ENCODE measurements around the gene IMMP2L. TPM values are rescaled to one million over a fixed set of nuclear protein-coding genes. Genes with fewer than 3 reads are reported as not detected.

IMMP2L gene
- total and polyA plus RNA-seq, 4 donors = 24.3 to 32.9 (median 26.8) TPM

GRCh38 chr7:110909117-110909516 is 653.2 kb downstream of the IMMP2L start:
- Histone ChIP-seq H3K27me3 (ENCODE audit: control insufficient read depth in 1 of 2, insufficient read depth in 2 of 2, low read length in 1 of 2) (no peaks in the 10 kb centered on the region), H3K9me3 (ENCODE audit: control insufficient read depth, low read length) (no peaks in the 10 kb centered on the region), H3K36me3 (ENCODE audit: control insufficient read depth in 1 of 2, insufficient read depth in 2 of 2, low read length in 1 of 2) (no peaks in the 10 kb centered on the region), H3K4me1 (ENCODE audit: control insufficient read depth in 1 of 2, insufficient read depth in 2 of 2, low read length in 2 of 2) (no peaks in the 10 kb centered on the region), H3K27ac (ENCODE audit: low read depth in 1 of 2, low read length in 2 of 2) (no peak overlapping the region), H3K4me3 (ENCODE audit: low read length in 2 of 2) (no peak overlapping the region)
- WGBS, 2 donors = 12 to 22% methylated on average over 3 of the region's 3 CpGs
- DNase-seq (no peak), ATAC-seq (ENCODE audit: low FRiP score) (no peak)
- intact Hi-C loops (cut with DNase I) = no loop called here

- no peak overlapping the region for H3K4me3 ChIP-seq (ENCODE audit: low read length in 2 of 2)
- ATAC-seq (ENCODE audit: low FRiP score) (no peak), DNase-seq (no peak)
- no peaks in the 10 kb centered on the region for H3K36me3 ChIP-seq (ENCODE audit: control insufficient read depth in 1 of 2, insufficient read depth in 2 of 2, low read length in 1 of 2)
- no peaks in the 10 kb centered on the region for H3K4me1 ChIP-seq (ENCODE audit: control insufficient read depth in 1 of 2, insufficient read depth in 2 of 2, low read length in 2 of 2)
- no peaks in the 10 kb centered on the region for H3K27me3 ChIP-seq (ENCODE audit: control insufficient read depth in 1 of 2, insufficient read depth in 2 of 2, low read length in 1 of 2)
- no peak overlapping the region for H3K27ac ChIP-seq (ENCODE audit: low read depth in 1 of 2, low read length in 2 of 2)
- 81 to 83% methylated on average over 4 of the region's 4 CpGs for WGBS, 2 donors
- intact Hi-C loops (cut with DNase I) = no loop called here
- H3K9me3 ChIP-seq (ENCODE audit: control insufficient read depth, low read length) = no peaks in the 10 kb centered on the region
Measured at GRCh38 chr7:110905773-110906566, 656.3 kb downstream of the IMMP2L start.

- intact Hi-C loops (cut with DNase I) = no loop called here
- no peak for ATAC-seq (ENCODE audit: low FRiP score)
- no peaks in the 10 kb centered on the region for H3K27me3 ChIP-seq (ENCODE audit: control insufficient read depth in 1 of 2, insufficient read depth in 2 of 2, low read length in 1 of 2)
Measured at GRCh38 chr7:110898516-110898915, 663.8 kb downstream of the IMMP2L start.

GRCh38 chr7:110897538-110897937 is 664.8 kb downstream of the IMMP2L start:
- intact Hi-C loops (cut with DNase I) = no loop called here
- Histone ChIP-seq H3K27me3 (ENCODE audit: control insufficient read depth in 1 of 2, insufficient read depth in 2 of 2, low read length in 1 of 2) (no peaks in the 10 kb centered on the region), H3K27ac (ENCODE audit: low read depth in 1 of 2, low read length in 2 of 2) (no peak overlapping the region), H3K9me3 (ENCODE audit: control insufficient read depth, low read length) (no peaks in the 10 kb centered on the region), H3K4me1 (ENCODE audit: control insufficient read depth in 1 of 2, insufficient read depth in 2 of 2, low read length in 2 of 2) (no peaks in the 10 kb centered on the region), H3K4me3 (ENCODE audit: low read length in 2 of 2) (no peak overlapping the region), H3K36me3 (ENCODE audit: control insufficient read depth in 1 of 2, insufficient read depth in 2 of 2, low read length in 1 of 2) (no peaks in the 10 kb centered on the region)
- DNase-seq (no peak), ATAC-seq (ENCODE audit: low FRiP score) (no peak)
- 95 to 98% methylated on average over 1 of the region's 1 CpG for WGBS, 2 donors

More at GRCh38 chr7:110898516-110898915, 663.8 kb downstream of the IMMP2L start:
- no peak overlapping the region for H3K27ac ChIP-seq (ENCODE audit: low read depth in 1 of 2, low read length in 2 of 2)
- H3K36me3 ChIP-seq (ENCODE audit: control insufficient read depth in 1 of 2, insufficient read depth in 2 of 2, low read length in 1 of 2) = no peaks in the 10 kb centered on the region
- H3K4me3 ChIP-seq (ENCODE audit: low read length in 2 of 2) = no peak overlapping the region
- H3K9me3 ChIP-seq (ENCODE audit: control insufficient read depth, low read length) = no peaks in the 10 kb centered on the region
- H3K4me1 ChIP-seq (ENCODE audit: control insufficient read depth in 1 of 2, insufficient read depth in 2 of 2, low read length in 2 of 2) = no peaks in the 10 kb centered on the region
- DNase-seq = no peak

GRCh38 chr7:110894111-110894510 is 668.2 kb downstream of the IMMP2L start:
- intact Hi-C loops (cut with DNase I) = no loop called here
- DNase-seq = no peak
- Histone ChIP-seq H3K27ac (ENCODE audit: low read depth in 1 of 2, low read length in 2 of 2) (no peak overlapping the region), H3K4me3 (ENCODE audit: low read length in 2 of 2) (no peak overlapping the region), H3K36me3 (ENCODE audit: control insufficient read depth in 1 of 2, insufficient read depth in 2 of 2, low read length in 1 of 2) (no peaks in the 10 kb centered on the region), H3K27me3 (ENCODE audit: control insufficient read depth in 1 of 2, insufficient read depth in 2 of 2, low read length in 1 of 2) (no peaks in the 10 kb centered on the region), H3K4me1 (ENCODE audit: control insufficient read depth in 1 of 2, insufficient read depth in 2 of 2, low read length in 2 of 2) (no peaks in the 10 kb centered on the region), H3K9me3 (ENCODE audit: control insufficient read depth, low read length) (no peaks in the 10 kb centered on the region)
- WGBS, 2 donors = 91 to 100% methylated on average over 1 of the region's 1 CpG
- ATAC-seq (ENCODE audit: low FRiP score) = no peak

- 94 to 96% methylated on average over 2 of the region's 2 CpGs for WGBS, 2 donors
- Histone ChIP-seq H3K4me3 (ENCODE audit: low read length in 2 of 2) (no peak overlapping the region), H3K36me3 (ENCODE audit: control insufficient read depth in 1 of 2, insufficient read depth in 2 of 2, low read length in 1 of 2) (no peaks in the 10 kb centered on the region), H3K27me3 (ENCODE audit: control insufficient read depth in 1 of 2, insufficient read depth in 2 of 2, low read length in 1 of 2) (no peaks in the 10 kb centered on the region), H3K4me1 (ENCODE audit: control insufficient read depth in 1 of 2, insufficient read depth in 2 of 2, low read length in 2 of 2) (no peaks in the 10 kb centered on the region), H3K27ac (ENCODE audit: low read depth in 1 of 2, low read length in 2 of 2) (no peak overlapping the region), H3K9me3 (ENCODE audit: control insufficient read depth, low read length) (no peaks in the 10 kb centered on the region)
- ATAC-seq (ENCODE audit: low FRiP score) (no peak), DNase-seq (no peak)
- intact Hi-C loops (cut with DNase I) = no loop called here
Measured at GRCh38 chr7:110891197-110891596, 671.1 kb downstream of the IMMP2L start.

GRCh38 chr7:110890101-110890500 is 672.2 kb downstream of the IMMP2L start:
- Histone ChIP-seq H3K4me1 (ENCODE audit: control insufficient read depth in 1 of 2, insufficient read depth in 2 of 2, low read length in 2 of 2) (no peaks in the 10 kb centered on the region), H3K9me3 (ENCODE audit: control insufficient read depth, low read length) (no peaks in the 10 kb centered on the region), H3K4me3 (ENCODE audit: low read length in 2 of 2) (no peak overlapping the region), H3K36me3 (ENCODE audit: control insufficient read depth in 1 of 2, insufficient read depth in 2 of 2, low read length in 1 of 2) (no peaks in the 10 kb centered on the region), H3K27ac (ENCODE audit: low read depth in 1 of 2, low read length in 2 of 2) (no peak overlapping the region), H3K27me3 (ENCODE audit: control insufficient read depth in 1 of 2, insufficient read depth in 2 of 2, low read length in 1 of 2) (no peaks in the 10 kb centered on the region)
- ATAC-seq (ENCODE audit: low FRiP score) (no peak), DNase-seq (no peak)
- WGBS, 2 donors = 93% methylated on average over 4 of the region's 4 CpGs
- intact Hi-C loops (cut with DNase I) = no loop called here

GRCh38 chr7:110889335-110889734 is 673.0 kb downstream of the IMMP2L start:
- 91% methylated on average over 6 of the region's 6 CpGs for WGBS, 2 donors
- Histone ChIP-seq H3K27me3 (ENCODE audit: control insufficient read depth in 1 of 2, insufficient read depth in 2 of 2, low read length in 1 of 2) (no peaks in the 10 kb centered on the region), H3K9me3 (ENCODE audit: control insufficient read depth, low read length) (no peaks in the 10 kb centered on the region), H3K4me1 (ENCODE audit: control insufficient read depth in 1 of 2, insufficient read depth in 2 of 2, low read length in 2 of 2) (no peaks in the 10 kb centered on the region), H3K4me3 (ENCODE audit: low read length in 2 of 2) (no peak overlapping the region), H3K36me3 (ENCODE audit: control insufficient read depth in 1 of 2, insufficient read depth in 2 of 2, low read length in 1 of 2) (no peaks in the 10 kb centered on the region), H3K27ac (ENCODE audit: low read depth in 1 of 2, low read length in 2 of 2) (no peak overlapping the region)
- intact Hi-C loops (cut with DNase I) = no loop called here
- DNase-seq = no peak
- ATAC-seq (ENCODE audit: low FRiP score) = no peak

- Histone ChIP-seq H3K4me3 (ENCODE audit: low read length in 2 of 2) (no peak overlapping the region), H3K9me3 (ENCODE audit: control insufficient read depth, low read length) (no peaks in the 10 kb centered on the region), H3K27ac (ENCODE audit: low read depth in 1 of 2, low read length in 2 of 2) (no peak overlapping the region), H3K4me1 (ENCODE audit: control insufficient read depth in 1 of 2, insufficient read depth in 2 of 2, low read length in 2 of 2) (no peaks in the 10 kb centered on the region), H3K27me3 (ENCODE audit: control insufficient read depth in 1 of 2, insufficient read depth in 2 of 2, low read length in 1 of 2) (no peaks in the 10 kb centered on the region), H3K36me3 (ENCODE audit: control insufficient read depth in 1 of 2, insufficient read depth in 2 of 2, low read length in 1 of 2) (no peaks in the 10 kb centered on the region)
- intact Hi-C loops (cut with DNase I) = no loop called here
- WGBS, 2 donors = 63 to 67% methylated on average over 3 of the region's 3 CpGs
- ATAC-seq (ENCODE audit: low FRiP score) (no peak), DNase-seq (no peak)
Measured at GRCh38 chr7:110888641-110889040, 673.7 kb downstream of the IMMP2L start.
